C4-2B (cell line): ENCODE measurements around the gene SMAD4.

Source experiments
- H3K27ac ChIP-seq: fragments of 450-650 bp; 2 replicates; pipeline ENCODE4 v1.5.1; 2017
- ZFX ChIP-seq: fragments of 450-650 bp; IDR thresholded peaks from 2 replicates; pipeline ENCODE4 v1.6.1; 2017
- TF ChIP-seq, protein P1 (sequence below): fragments of 450-650 bp; conservative IDR thresholded peaks from 2 replicates; pipeline ENCODE4 v1.5.1; 2017; ENCODE audit warnings: mild to moderate bottlenecking

SMAD4 gene

DNA sequence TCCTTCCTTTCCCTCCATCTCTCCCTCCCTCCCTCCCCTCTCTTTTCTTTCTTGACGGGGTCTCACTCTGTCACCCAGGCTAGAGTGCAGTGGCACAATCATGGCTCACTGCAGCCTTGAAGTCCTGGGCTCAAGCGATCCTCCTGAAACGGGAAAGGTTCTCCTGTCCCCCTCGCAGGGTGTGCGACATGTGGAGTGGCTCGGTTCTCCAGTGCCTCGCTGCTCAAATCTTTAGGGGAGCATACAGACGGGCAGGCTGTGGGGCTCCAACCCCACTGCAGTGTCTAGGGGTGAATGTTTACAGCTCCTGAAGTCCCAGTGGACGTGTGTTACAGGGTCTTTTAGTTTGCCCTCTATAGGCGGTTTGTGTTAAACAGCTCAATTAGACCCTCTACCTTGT is 93.5 kb downstream of the SMAD4 start:
- H3K27ac ChIP-seq, result no peak overlapping the region
- TF ChIP-seq, protein P1, sequence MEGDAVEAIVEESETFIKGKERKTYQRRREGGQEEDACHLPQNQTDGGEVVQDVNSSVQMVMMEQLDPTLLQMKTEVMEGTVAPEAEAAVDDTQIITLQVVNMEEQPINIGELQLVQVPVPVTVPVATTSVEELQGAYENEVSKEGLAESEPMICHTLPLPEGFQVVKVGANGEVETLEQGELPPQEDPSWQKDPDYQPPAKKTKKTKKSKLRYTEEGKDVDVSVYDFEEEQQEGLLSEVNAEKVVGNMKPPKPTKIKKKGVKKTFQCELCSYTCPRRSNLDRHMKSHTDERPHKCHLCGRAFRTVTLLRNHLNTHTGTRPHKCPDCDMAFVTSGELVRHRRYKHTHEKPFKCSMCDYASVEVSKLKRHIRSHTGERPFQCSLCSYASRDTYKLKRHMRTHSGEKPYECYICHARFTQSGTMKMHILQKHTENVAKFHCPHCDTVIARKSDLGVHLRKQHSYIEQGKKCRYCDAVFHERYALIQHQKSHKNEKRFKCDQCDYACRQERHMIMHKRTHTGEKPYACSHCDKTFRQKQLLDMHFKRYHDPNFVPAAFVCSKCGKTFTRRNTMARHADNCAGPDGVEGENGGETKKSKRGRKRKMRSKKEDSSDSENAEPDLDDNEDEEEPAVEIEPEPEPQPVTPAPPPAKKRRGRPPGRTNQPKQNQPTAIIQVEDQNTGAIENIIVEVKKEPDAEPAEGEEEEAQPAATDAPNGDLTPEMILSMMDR, result no peak
- no peak for TF ChIP-seq ZFX

DNA sequence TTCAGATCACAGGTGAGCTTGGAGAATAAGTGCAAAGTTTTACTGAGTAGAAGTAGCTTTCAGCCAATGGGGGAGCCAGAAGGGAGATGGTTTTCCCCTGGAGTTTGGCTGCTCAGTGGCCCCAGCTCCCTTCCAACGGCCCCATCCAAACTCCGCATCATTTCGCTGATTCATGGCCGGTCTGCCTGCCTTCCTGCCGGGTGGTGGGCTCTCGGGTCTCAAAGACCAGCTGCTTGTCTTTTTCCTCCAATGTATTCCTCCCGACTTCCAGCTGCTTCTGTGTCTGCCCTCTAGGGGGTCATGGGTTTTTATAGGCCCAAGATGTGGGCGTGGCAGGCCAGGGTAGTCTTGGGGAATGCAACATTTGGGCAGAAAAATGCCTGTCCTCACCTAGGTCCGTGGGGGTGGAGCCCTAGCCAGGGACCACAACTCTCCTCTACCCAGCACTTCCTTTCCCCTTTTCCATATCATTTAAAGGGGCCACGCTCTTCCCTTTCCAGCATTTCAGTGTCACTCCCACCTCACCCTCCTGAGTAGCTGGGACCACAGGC is 94.0 kb downstream of the SMAD4 start:
- no peak for TF ChIP-seq ZFX
- TF ChIP-seq, protein P1, result no peak
- H3K27ac ChIP-seq, result no peak overlapping the region

DNA sequence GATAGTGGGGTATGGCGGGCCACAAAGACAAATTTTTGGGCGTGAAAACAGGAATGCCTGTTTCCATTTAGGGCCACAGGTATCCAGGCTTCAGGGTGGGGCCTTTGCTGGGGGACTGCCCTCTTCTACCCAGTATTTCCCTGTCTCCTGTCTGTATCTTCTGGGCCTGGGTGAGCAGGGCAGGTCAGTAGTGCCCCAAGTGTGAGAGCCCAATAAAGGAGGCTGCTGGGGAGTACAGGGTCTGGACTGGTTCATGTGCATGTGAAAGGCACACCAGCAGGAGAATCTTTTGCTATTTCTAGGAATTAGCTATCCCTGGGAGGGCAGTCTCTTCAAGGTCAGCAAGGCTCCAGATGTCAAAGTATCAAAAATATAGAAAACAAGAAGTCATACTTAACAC is 96.0 kb downstream of the SMAD4 start:
- H3K27ac ChIP-seq, result no peak overlapping the region
- no peak for TF ChIP-seq ZFX
- TF ChIP-seq, protein P1, result no peak

DNA sequence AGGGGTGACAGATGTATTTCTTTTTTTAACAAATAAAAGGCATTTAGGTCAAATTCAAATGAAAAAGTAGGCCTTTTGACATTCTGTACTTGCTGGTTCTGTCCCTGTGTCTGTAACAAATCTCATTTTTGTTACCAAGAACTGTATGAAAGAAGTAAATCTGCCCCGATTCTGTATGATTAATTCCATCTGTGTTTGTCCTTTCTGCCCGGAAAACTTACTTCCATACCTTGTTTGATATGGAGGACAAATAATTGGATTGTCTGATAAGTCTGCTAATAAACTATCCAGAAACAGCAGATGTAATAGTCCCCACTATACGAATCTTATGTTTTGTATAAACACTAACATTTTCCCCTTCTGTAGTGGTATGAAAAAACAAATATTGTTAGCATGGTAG is 97.7 kb downstream of the SMAD4 start:
- TF ChIP-seq, protein P1, result no peak
- no peak for TF ChIP-seq ZFX
- H3K27ac ChIP-seq, result no peak overlapping the region

DNA sequence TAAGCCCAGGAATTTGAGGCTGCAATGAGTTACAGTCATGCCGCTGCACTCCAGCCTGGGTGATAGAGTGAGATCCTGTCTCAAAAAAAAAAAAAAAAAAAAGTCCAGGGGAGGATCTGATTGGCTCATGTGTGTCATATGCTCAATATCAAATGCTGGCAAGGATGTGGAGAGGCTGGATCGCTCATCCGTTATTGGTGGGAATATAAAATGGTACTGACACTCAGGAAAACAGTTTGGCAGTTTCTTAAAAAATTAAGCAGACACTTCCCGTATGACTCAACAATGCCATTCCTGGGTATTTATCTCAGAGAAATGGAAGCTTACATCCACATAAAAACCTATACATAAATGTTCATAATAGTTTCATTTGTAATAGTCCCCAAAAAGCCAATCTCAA is 98.5 kb downstream of the SMAD4 start:
- TF ChIP-seq, protein P1, result no peak
- TF ChIP-seq ZFX, result no peak
- H3K27ac ChIP-seq, result no peak overlapping the region

DNA sequence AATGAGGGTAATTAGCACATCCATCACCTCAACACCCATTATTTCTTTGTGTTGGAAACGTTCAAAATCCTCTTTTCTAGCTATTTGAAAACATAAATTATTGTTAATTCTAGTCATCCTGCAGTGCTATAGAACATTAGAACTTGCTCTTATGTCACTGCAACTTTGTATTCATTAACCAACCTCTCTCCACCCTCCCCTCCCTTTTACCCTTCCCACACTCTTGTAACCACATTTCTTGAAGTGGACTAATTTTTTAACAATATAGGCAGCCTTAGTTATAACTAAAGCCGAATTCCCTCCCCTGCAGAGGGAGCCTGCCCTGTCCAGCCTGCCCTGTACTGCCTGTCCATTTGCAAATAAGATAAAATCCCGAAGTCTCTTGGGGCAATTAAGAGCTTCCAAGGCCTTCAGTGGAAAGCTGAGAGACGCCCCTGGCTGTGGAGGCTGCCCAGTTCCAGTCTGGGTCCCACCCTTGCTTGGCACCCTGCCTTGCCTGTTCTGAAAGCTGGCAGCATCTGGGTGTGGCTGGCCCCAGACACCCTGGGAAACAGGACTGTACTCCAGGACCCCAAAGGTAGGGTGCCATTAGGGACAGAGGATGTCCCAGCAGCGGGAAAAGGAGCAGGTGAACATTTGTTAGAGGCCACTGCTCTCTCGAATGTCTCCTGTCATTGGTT is 102.4 kb downstream of the SMAD4 start:
- no peak for TF ChIP-seq ZFX
- TF ChIP-seq, protein P1, result no peak

DNA sequence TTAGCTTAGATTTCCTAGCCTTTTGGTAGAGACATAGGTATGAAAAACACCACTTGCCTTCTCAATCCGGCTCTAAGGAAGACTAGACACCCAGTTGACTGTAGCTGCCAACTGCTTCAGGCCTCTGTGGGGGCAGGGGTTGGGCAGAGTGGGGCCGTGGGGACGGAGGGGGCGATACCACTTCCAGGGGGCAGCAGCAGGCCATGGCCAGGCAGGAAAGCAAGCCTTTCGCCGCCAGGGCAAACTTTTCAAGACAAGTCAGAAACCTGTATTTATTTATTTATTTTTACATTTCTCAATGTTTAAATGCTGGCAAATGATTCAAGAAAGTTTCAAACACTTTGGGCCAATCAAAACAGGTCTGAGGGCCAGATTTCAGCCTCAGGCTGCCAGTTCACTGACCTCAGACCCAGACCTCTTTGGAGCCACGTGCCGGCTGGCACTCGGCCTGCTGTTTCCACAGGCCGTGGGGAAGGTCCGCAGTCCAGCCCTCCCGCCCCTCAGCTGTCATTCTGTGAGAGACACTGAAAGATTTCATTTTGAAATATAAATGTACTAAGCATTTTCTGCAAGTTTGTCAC is 103.7 kb downstream of the SMAD4 start:
- TF ChIP-seq, protein P1, result no peak
- TF ChIP-seq ZFX, result no peak
- no peak overlapping the region for H3K27ac ChIP-seq

More for the DNA sequence above, 102.4 kb downstream of the SMAD4 start:
- H3K27ac ChIP-seq, result no peak overlapping the region
